ENCODE data around the gene FBH1. TPM values are rescaled to one million over a fixed set of nuclear protein-coding genes. Genes with fewer than 3 reads are reported as not detected.

The FBH1 gene
- total and polyA plus RNA-seq, 9 of the 15 experiments (the other 6 are each of a cell fraction or from before 2014, with no cell fraction given) = 13.4 to 108 (median 77.8) TPM

DNA sequence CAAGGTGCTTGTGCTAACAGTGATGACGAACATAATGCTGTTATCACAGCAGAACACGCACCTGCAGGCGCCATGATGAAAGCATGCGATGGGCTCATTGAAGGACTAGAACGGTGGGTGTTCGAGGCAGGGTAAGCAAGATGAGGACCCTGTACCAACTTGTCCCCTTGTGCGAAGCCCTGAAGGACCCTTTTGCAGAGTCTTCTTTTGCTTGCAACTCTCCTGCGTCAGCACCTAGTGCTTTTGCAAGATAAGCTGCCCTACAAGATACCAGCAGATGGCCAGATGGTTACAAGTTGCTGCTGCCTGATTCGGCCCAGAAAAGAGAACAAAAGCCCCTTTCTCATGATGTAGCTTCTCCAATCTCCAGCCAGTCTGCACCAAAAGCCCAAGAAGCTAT, 91.5 kb downstream of the FBH1 start (continued):
- TF ChIP-seq ATF1 (CRISPR knock-in tag; IDR thresholded peaks at IDR 0.05) = no peak
- peak; percentile 78 for TF ChIP-seq ATF1 (tag; IDR thresholded peaks at IDR 0.05)
- TF ChIP-seq, protein P1, sequence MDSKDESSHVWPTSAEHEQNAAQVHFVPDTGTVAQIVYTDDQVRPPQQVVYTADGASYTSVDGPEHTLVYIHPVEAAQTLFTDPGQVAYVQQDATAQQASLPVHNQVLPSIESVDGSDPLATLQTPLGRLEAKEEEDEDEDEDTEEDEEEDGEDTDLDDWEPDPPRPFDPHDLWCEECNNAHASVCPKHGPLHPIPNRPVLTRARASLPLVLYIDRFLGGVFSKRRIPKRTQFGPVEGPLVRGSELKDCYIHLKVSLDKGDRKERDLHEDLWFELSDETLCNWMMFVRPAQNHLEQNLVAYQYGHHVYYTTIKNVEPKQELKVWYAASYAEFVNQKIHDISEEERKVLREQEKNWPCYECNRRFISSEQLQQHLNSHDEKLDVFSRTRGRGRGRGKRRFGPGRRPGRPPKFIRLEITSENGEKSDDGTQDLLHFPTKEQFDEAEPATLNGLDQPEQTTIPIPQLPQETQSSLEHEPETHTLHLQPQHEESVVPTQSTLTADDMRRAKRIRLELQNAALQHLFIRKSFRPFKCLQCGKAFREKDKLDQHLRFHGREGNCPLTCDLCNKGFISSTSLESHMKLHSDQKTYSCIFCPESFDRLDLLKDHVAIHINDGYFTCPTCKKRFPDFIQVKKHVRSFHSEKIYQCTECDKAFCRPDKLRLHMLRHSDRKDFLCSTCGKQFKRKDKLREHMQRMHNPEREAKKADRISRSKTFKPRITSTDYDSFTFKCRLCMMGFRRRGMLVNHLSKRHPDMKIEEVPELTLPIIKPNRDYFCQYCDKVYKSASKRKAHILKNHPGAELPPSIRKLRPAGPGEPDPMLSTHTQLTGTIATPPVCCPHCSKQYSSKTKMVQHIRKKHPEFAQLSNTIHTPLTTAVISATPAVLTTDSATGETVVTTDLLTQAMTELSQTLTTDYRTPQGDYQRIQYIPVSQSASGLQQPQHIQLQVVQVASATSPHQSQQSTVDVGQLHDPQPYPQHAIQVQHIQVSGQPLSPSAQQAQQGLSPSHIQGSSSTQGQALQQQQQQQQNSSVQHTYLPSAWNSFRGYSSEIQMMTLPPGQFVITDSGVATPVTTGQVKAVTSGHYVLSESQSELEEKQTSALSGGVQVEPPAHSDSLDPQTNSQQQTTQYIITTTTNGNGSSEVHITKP (IDR thresholded peaks at IDR 0.05; ENCODE audit: partially characterized antibody) = no peak
- TF ChIP-seq ETV5 (CRISPR knock-in tag; IDR thresholded peaks at IDR 0.05; ENCODE audit: low read depth) = no peak
- TF ChIP-seq NRF1 (conservative IDR thresholded peaks at IDR 0.05 in 1 of 2, IDR thresholded peaks at IDR 0.05 in 1 of 2) = no peak
- TF ChIP-seq JUND (IDR thresholded peaks at IDR 0.05; ENCODE audit: borderline replicate concordance, low read depth, low read length) = no peak
- TF ChIP-seq JUND (tag; IDR thresholded peaks at IDR 0.05; ENCODE audit: borderline replicate concordance, low read depth, low read length) = 0 out of 3 replicates have a peak, but pooled peaks have one; percentile 21
- TF ChIP-seq CREM (IDR thresholded peaks at IDR 0.05; ENCODE audit: low read depth) = peak; percentile 74
- peak; percentile 88 for TF ChIP-seq TEAD4 (IDR thresholded peaks at IDR 0.05; ENCODE audit: low read length)
- no peak for TF ChIP-seq TEAD4 (CRISPR knock-in tag; IDR thresholded peaks at IDR 0.05; ENCODE audit: borderline replicate concordance)
- TF ChIP-seq ZKSCAN3 (CRISPR knock-in tag; IDR thresholded peaks at IDR 0.05) = no peak
- TF ChIP-seq ZNF431 (CRISPR knock-in tag; IDR thresholded peaks at IDR 0.05) = no peak
- TF ChIP-seq, protein P2, sequence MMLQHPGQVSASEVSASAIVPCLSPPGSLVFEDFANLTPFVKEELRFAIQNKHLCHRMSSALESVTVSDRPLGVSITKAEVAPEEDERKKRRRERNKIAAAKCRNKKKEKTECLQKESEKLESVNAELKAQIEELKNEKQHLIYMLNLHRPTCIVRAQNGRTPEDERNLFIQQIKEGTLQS (IDR thresholded peaks at IDR 0.05) = no peak
- TF ChIP-seq, protein P2 (CRISPR knock-in tag; conservative IDR thresholded peaks at IDR 0.05) = 0 out of 2 replicates have a peak, but pooled peaks have one; percentile 35
- TF ChIP-seq, protein P3, sequence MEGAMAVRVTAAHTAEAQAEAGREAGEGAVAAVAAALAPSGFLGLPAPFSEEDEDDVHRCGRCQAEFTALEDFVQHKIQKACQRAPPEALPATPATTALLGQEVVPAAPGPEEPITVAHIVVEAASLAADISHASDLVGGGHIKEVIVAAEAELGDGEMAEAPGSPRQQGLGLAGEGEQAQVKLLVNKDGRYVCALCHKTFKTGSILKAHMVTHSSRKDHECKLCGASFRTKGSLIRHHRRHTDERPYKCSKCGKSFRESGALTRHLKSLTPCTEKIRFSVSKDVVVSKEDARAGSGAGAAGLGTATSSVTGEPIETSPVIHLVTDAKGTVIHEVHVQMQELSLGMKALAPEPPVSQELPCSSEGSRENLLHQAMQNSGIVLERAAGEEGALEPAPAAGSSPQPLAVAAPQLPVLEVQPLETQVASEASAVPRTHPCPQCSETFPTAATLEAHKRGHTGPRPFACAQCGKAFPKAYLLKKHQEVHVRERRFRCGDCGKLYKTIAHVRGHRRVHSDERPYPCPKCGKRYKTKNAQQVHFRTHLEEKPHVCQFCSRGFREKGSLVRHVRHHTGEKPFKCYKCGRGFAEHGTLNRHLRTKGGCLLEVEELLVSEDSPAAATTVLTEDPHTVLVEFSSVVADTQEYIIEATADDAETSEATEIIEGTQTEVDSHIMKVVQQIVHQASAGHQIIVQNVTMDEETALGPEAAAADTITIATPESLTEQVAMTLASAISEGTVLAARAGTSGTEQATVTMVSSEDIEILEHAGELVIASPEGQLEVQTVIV (CRISPR knock-in tag; IDR thresholded peaks at IDR 0.05; ENCODE audit: borderline replicate concordance) = no peak
- peak; percentile 71 for TF ChIP-seq EP300 (IDR thresholded peaks at IDR 0.05; ENCODE audit: low read length)
- TF ChIP-seq, protein P4, sequence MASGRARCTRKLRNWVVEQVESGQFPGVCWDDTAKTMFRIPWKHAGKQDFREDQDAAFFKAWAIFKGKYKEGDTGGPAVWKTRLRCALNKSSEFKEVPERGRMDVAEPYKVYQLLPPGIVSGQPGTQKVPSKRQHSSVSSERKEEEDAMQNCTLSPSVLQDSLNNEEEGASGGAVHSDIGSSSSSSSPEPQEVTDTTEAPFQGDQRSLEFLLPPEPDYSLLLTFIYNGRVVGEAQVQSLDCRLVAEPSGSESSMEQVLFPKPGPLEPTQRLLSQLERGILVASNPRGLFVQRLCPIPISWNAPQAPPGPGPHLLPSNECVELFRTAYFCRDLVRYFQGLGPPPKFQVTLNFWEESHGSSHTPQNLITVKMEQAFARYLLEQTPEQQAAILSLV (tag; IDR thresholded peaks at IDR 0.05) = no peak
- TF ChIP-seq TFAM (CRISPR knock-in tag; conservative IDR thresholded peaks at IDR 0.05) = no peak
- peak; percentile 65 for TF ChIP-seq NFIC (IDR thresholded peaks at IDR 0.05)
- TF ChIP-seq FOXM1 (IDR thresholded peaks at IDR 0.05; ENCODE audit: low read depth) = peak; percentile 41; the same call in 1 of the 2 replicates
- TF ChIP-seq FOXM1 (CRISPR knock-in tag; IDR thresholded peaks at IDR 0.05; ENCODE audit: low read depth) = no peak
- TF ChIP-seq MTA2 (IDR thresholded peaks at IDR 0.05; ENCODE audit: low read depth) = peak; percentile 78
- TF ChIP-seq MTA3 (IDR thresholded peaks at IDR 0.05; ENCODE audit: borderline replicate concordance) = 0 out of 2 replicates have a peak, but pooled peaks have one; percentile 27

Data from K562 (cell line).